GM19397 (cell line): ENCODE measurements around the gene SERPING1.
A peak's percentile ranks its signal among the peaks of the same experiment; 100 is the strongest.

Experiments
- ATAC-seq: cut with Tn5 transposase; IDR thresholded peaks from one replicate; pipeline ENCODE4 v1.9.1; 2021; ENCODE audit warnings: mild to moderate bottlenecking, moderate library complexity; ENCODE audit not compliant: unreplicated experiment

The SERPING1 gene

GRCh38 chr11:57635246-57635645 is 37.8 kb downstream of the SERPING1 start:
- ATAC-seq = no peak

- no peak for ATAC-seq
Observed at GRCh38 chr11:57637626-57638004, 40.1 kb downstream of the SERPING1 start.

GRCh38 chr11:57638005-57638781 is 40.7 kb downstream of the SERPING1 start:
- ATAC-seq = no peak

GRCh38 chr11:57638811-57639320 is 41.4 kb downstream of the SERPING1 start:
- no peak for ATAC-seq

GRCh38 chr11:57639321-57640067 is 42.0 kb downstream of the SERPING1 start:
- no peak for ATAC-seq

- no peak for ATAC-seq
Observed at GRCh38 chr11:57640068-57640800, 42.7 kb downstream of the SERPING1 start.

GRCh38 chr11:57641011-57641807 is 43.7 kb downstream of the SERPING1 start:
- no peak for ATAC-seq

GRCh38 chr11:57643802-57644201 is 46.3 kb downstream of the SERPING1 start:
- ATAC-seq = no peak

GRCh38 chr11:57644748-57645688 is 47.5 kb downstream of the SERPING1 start:
- ATAC-seq = peak; percentile 54

GRCh38 chr11:57645689-57646085 is 48.2 kb downstream of the SERPING1 start:
- no peak for ATAC-seq

GRCh38 chr11:57646194-57646798 is 48.8 kb downstream of the SERPING1 start:
- ATAC-seq = no peak

- no peak for ATAC-seq
Observed at GRCh38 chr11:57646799-57647303, 49.4 kb downstream of the SERPING1 start.

- ATAC-seq = no peak
Observed at GRCh38 chr11:57647372-57647771, 49.9 kb downstream of the SERPING1 start.

GRCh38 chr11:57647960-57648800 is 50.7 kb downstream of the SERPING1 start:
- no peak for ATAC-seq

GRCh38 chr11:57648801-57649735 is 51.6 kb downstream of the SERPING1 start:
- no peak for ATAC-seq

GRCh38 chr11:57649826-57650738 is 52.6 kb downstream of the SERPING1 start, which contains the start of gene YPEL4:
TSS of gene YPEL4 (minus strand) at chr11:57649912. CDS start at chr11:57647107, 2,805 bp downstream.
- ATAC-seq = no peak
